ENCODE results near the gene EIF6.

EIF6 gene

GRCh38 chr20:35299780-35300179 lies 15.2 kb upstream of the EIF6 start:
- peaks cover 31% of the 10 kb centered on the region for H3K36me3 ChIP-seq (ENCODE audit: insufficient read depth, insufficient read length, low read length)
- DNase-seq (ENCODE audit: low read depth, low spot score): no peak
- H3K9me3 ChIP-seq (ENCODE audit: insufficient read depth, low read length): no peaks in the 10 kb centered on the region
- H3K9ac ChIP-seq (ENCODE audit: insufficient read length, low read depth): no peak overlapping the region
- no peaks in the 10 kb centered on the region for H3K27me3 ChIP-seq (ENCODE audit: insufficient read depth, insufficient read length)
- no peak for TF ChIP-seq ZNF274 (IDR thresholded peaks at IDR 0.05; ENCODE audit: low read depth, low read length)
- TF ChIP-seq YY1 (IDR thresholded peaks at IDR 0.05; ENCODE audit: insufficient read depth, insufficient read length): no peak
- TF ChIP-seq SUZ12 (IDR thresholded peaks at IDR 0.05; ENCODE audit: extremely low read depth, insufficient read depth, insufficient read length): no peak
- no peak overlapping the region for H3K4me3 ChIP-seq (ENCODE audit: insufficient read length, low read depth)
- peaks cover 7% of the 10 kb centered on the region for H3K4me1 ChIP-seq (ENCODE audit: insufficient read depth, insufficient read length)

- Histone ChIP-seq H3K9me3 (ENCODE audit: insufficient read depth, low read length) (no peaks in the 10 kb centered on the region), H3K4me3 (ENCODE audit: insufficient read length, low read depth) (no peak overlapping the region), H3K9ac (ENCODE audit: insufficient read length, low read depth) (no peak overlapping the region), H3K27me3 (ENCODE audit: insufficient read depth, insufficient read length) (no peaks in the 10 kb centered on the region), H3K36me3 (ENCODE audit: insufficient read depth, insufficient read length, low read length) (peaks cover 19% of the 10 kb centered on the region), H3K4me1 (ENCODE audit: insufficient read depth, insufficient read length) (peaks cover 6% of the 10 kb centered on the region)
- DNase-seq (ENCODE audit: low read depth, low spot score): no peak
- TF ChIP-seq ZNF274 (IDR thresholded peaks at IDR 0.05; ENCODE audit: low read depth, low read length) (no peak), YY1 (IDR thresholded peaks at IDR 0.05; ENCODE audit: insufficient read depth, insufficient read length) (no peak), SUZ12 (IDR thresholded peaks at IDR 0.05; ENCODE audit: extremely low read depth, insufficient read depth, insufficient read length) (no peak)
Measured at GRCh38 chr20:35298264-35298663, 13.7 kb upstream of the EIF6 start.

GRCh38 chr20:35297740-35298139 lies 13.2 kb upstream of the EIF6 start:
- Histone ChIP-seq H3K4me1 (ENCODE audit: insufficient read depth, insufficient read length) (peaks cover 6% of the 10 kb centered on the region), H3K9me3 (ENCODE audit: insufficient read depth, low read length) (no peaks in the 10 kb centered on the region), H3K27me3 (ENCODE audit: insufficient read depth, insufficient read length) (no peaks in the 10 kb centered on the region), H3K36me3 (ENCODE audit: insufficient read depth, insufficient read length, low read length) (peaks cover 14% of the 10 kb centered on the region), H3K9ac (ENCODE audit: insufficient read length, low read depth) (no peak overlapping the region), H3K4me3 (ENCODE audit: insufficient read length, low read depth) (no peak overlapping the region)
- no peak for DNase-seq (ENCODE audit: low read depth, low spot score)
- no peak for TF ChIP-seq YY1 (IDR thresholded peaks at IDR 0.05; ENCODE audit: insufficient read depth, insufficient read length)
- no peak for TF ChIP-seq SUZ12 (IDR thresholded peaks at IDR 0.05; ENCODE audit: extremely low read depth, insufficient read depth, insufficient read length)

GRCh38 chr20:35297155-35297554 lies 12.6 kb upstream of the EIF6 start:
- no peak for DNase-seq (ENCODE audit: low read depth, low spot score)
- Histone ChIP-seq H3K9me3 (ENCODE audit: insufficient read depth, low read length) (no peaks in the 10 kb centered on the region), H3K4me1 (ENCODE audit: insufficient read depth, insufficient read length) (peaks cover 6% of the 10 kb centered on the region), H3K9ac (ENCODE audit: insufficient read length, low read depth) (no peak overlapping the region), H3K36me3 (ENCODE audit: insufficient read depth, insufficient read length, low read length) (peaks cover 9% of the 10 kb centered on the region), H3K27me3 (ENCODE audit: insufficient read depth, insufficient read length) (no peaks in the 10 kb centered on the region), H3K4me3 (ENCODE audit: insufficient read length, low read depth) (no peak overlapping the region)
- TF ChIP-seq ZNF274 (IDR thresholded peaks at IDR 0.05; ENCODE audit: low read depth, low read length) (no peak), SUZ12 (IDR thresholded peaks at IDR 0.05; ENCODE audit: extremely low read depth, insufficient read depth, insufficient read length) (no peak), YY1 (IDR thresholded peaks at IDR 0.05; ENCODE audit: insufficient read depth, insufficient read length) (no peak)

GRCh38 chr20:35296101-35296554 lies 11.6 kb upstream of the EIF6 start:
- peaks cover 6% of the 10 kb centered on the region for H3K4me1 ChIP-seq (ENCODE audit: insufficient read depth, insufficient read length)
- TF ChIP-seq SUZ12 (IDR thresholded peaks at IDR 0.05; ENCODE audit: extremely low read depth, insufficient read depth, insufficient read length): no peak
- TF ChIP-seq ZNF274 (IDR thresholded peaks at IDR 0.05; ENCODE audit: low read depth, low read length): no peak
- no peak for TF ChIP-seq YY1 (IDR thresholded peaks at IDR 0.05; ENCODE audit: insufficient read depth, insufficient read length)
- no peaks in the 10 kb centered on the region for H3K9me3 ChIP-seq (ENCODE audit: insufficient read depth, low read length)
- no peak overlapping the region for H3K9ac ChIP-seq (ENCODE audit: insufficient read length, low read depth)
- no peaks in the 10 kb centered on the region for H3K27me3 ChIP-seq (ENCODE audit: insufficient read depth, insufficient read length)
- no peak overlapping the region for H3K4me3 ChIP-seq (ENCODE audit: insufficient read length, low read depth)
- no peak for DNase-seq (ENCODE audit: low read depth, low spot score)
- H3K36me3 ChIP-seq (ENCODE audit: insufficient read depth, insufficient read length, low read length): no peaks in the 10 kb centered on the region

- no peaks in the 10 kb centered on the region for H3K36me3 ChIP-seq (ENCODE audit: insufficient read depth, insufficient read length, low read length)
- no peak overlapping the region for H3K4me3 ChIP-seq (ENCODE audit: insufficient read length, low read depth)
- H3K27me3 ChIP-seq (ENCODE audit: insufficient read depth, insufficient read length): no peaks in the 10 kb centered on the region
- no peak overlapping the region for H3K9ac ChIP-seq (ENCODE audit: insufficient read length, low read depth)
- TF ChIP-seq YY1 (IDR thresholded peaks at IDR 0.05; ENCODE audit: insufficient read depth, insufficient read length) (no peak), ZNF274 (IDR thresholded peaks at IDR 0.05; ENCODE audit: low read depth, low read length) (no peak), SUZ12 (IDR thresholded peaks at IDR 0.05; ENCODE audit: extremely low read depth, insufficient read depth, insufficient read length) (no peak)
- DNase-seq (ENCODE audit: low read depth, low spot score): no peak
- H3K9me3 ChIP-seq (ENCODE audit: insufficient read depth, low read length): no peaks in the 10 kb centered on the region
- peaks cover 6% of the 10 kb centered on the region for H3K4me1 ChIP-seq (ENCODE audit: insufficient read depth, insufficient read length)
Measured at GRCh38 chr20:35295674-35296073, 11.1 kb upstream of the EIF6 start.

- no peak overlapping the region for H3K9ac ChIP-seq (ENCODE audit: insufficient read length, low read depth)
- H3K4me1 ChIP-seq (ENCODE audit: insufficient read depth, insufficient read length): peaks cover 6% of the 10 kb centered on the region
- no peak overlapping the region for H3K4me3 ChIP-seq (ENCODE audit: insufficient read length, low read depth)
- H3K9me3 ChIP-seq (ENCODE audit: insufficient read depth, low read length): no peaks in the 10 kb centered on the region
- no peaks in the 10 kb centered on the region for H3K36me3 ChIP-seq (ENCODE audit: insufficient read depth, insufficient read length, low read length)
- TF ChIP-seq SUZ12 (IDR thresholded peaks at IDR 0.05; ENCODE audit: extremely low read depth, insufficient read depth, insufficient read length) (no peak), ZNF274 (IDR thresholded peaks at IDR 0.05; ENCODE audit: low read depth, low read length) (no peak), YY1 (IDR thresholded peaks at IDR 0.05; ENCODE audit: insufficient read depth, insufficient read length) (no peak)
- no peaks in the 10 kb centered on the region for H3K27me3 ChIP-seq (ENCODE audit: insufficient read depth, insufficient read length)
- DNase-seq (ENCODE audit: low read depth, low spot score): no peak
Measured at GRCh38 chr20:35295058-35295457, 10.5 kb upstream of the EIF6 start.

Data from NT2/D1 (cell line).